ENCODE measurements around the gene IGSF21. TPM values are rescaled to one million over a fixed set of nuclear protein-coding genes. Genes with fewer than 3 reads are reported as not detected.
A peak's percentile ranks its signal among the peaks of the same experiment; 100 is the strongest.

Gene IGSF21
- total and polyA plus RNA-seq, 2 donors from 2014 or later = 1.4 to 6.6 TPM

- Histone ChIP-seq H3K27me3 (ENCODE audit: control insufficient read depth, insufficient read depth, low read length) (no peaks in the 10 kb centered on the region), H3K36me3 (ENCODE audit: control insufficient read depth in 2 of 3, insufficient read depth in 3 of 3, low read length in 3 of 3) (no peaks in the 10 kb centered on the region), H3K4me1 (ENCODE audit: control insufficient read depth in 2 of 3, insufficient read depth in 2 of 3, low read depth in 1 of 3, low read length in 3 of 3) (no peaks in the 10 kb centered on the region), H3K27ac (ENCODE audit: low read depth in 2 of 2, low read length in 2 of 2) (no peak overlapping the region), H3K9me3 (ENCODE audit: control insufficient read depth in 2 of 3, insufficient read depth in 1 of 3, low read length in 3 of 3) (no peaks in the 10 kb centered on the region), H3K9ac (ENCODE audit: low read length in 3 of 3) (no peak overlapping the region), H3K4me3 (ENCODE audit: low read length in 3 of 3) (no peak overlapping the region)
- FAIRE-seq (no peak), DNase-seq (no peak)
- TF ChIP-seq CTCF (IDR thresholded peaks at IDR 0.05; ENCODE audit: borderline replicate concordance, extremely low read depth, insufficient read depth) = no peak
- intact Hi-C loops (cut with DNase I) = no loop called here
Measured at GRCh38 chr1:18187054-18187453, 79.5 kb downstream of the IGSF21 start.

- no peaks in the 10 kb centered on the region for H3K9me3 ChIP-seq (ENCODE audit: control insufficient read depth in 2 of 3, insufficient read depth in 1 of 3, low read length in 3 of 3)
- no peak overlapping the region for H3K9ac ChIP-seq (ENCODE audit: low read length in 3 of 3)
- no peaks in the 10 kb centered on the region for H3K4me1 ChIP-seq (ENCODE audit: control insufficient read depth in 2 of 3, insufficient read depth in 2 of 3, low read depth in 1 of 3, low read length in 3 of 3)
- H3K27ac ChIP-seq (ENCODE audit: low read depth in 2 of 2, low read length in 2 of 2) = no peak overlapping the region
- no peak for TF ChIP-seq CTCF (IDR thresholded peaks at IDR 0.05; ENCODE audit: borderline replicate concordance, extremely low read depth, insufficient read depth)
- DNase-seq (no peak), FAIRE-seq (no peak)
- intact Hi-C loops (cut with DNase I) = no loop called here
- H3K36me3 ChIP-seq (ENCODE audit: control insufficient read depth in 2 of 3, insufficient read depth in 3 of 3, low read length in 3 of 3) = no peaks in the 10 kb centered on the region
- no peak overlapping the region for H3K4me3 ChIP-seq (ENCODE audit: low read length in 3 of 3)
- no peaks in the 10 kb centered on the region for H3K27me3 ChIP-seq (ENCODE audit: control insufficient read depth, insufficient read depth, low read length)
Measured at GRCh38 chr1:18188820-18189517, 81.4 kb downstream of the IGSF21 start.

GRCh38 chr1:18190598-18190997 lies 83.0 kb downstream of the IGSF21 start:
- DNase-seq (peak in 1 of 5 donors; percentile 10), FAIRE-seq (no peak)
- Histone ChIP-seq H3K9ac (ENCODE audit: low read length in 3 of 3) (no peak overlapping the region), H3K4me1 (ENCODE audit: control insufficient read depth in 2 of 3, insufficient read depth in 2 of 3, low read depth in 1 of 3, low read length in 3 of 3) (no peaks in the 10 kb centered on the region), H3K27me3 (ENCODE audit: control insufficient read depth, insufficient read depth, low read length) (no peaks in the 10 kb centered on the region), H3K9me3 (ENCODE audit: control insufficient read depth in 2 of 3, insufficient read depth in 1 of 3, low read length in 3 of 3) (no peaks in the 10 kb centered on the region), H3K4me3 (ENCODE audit: low read length in 3 of 3) (no peak overlapping the region), H3K36me3 (ENCODE audit: control insufficient read depth in 2 of 3, insufficient read depth in 3 of 3, low read length in 3 of 3) (no peaks in the 10 kb centered on the region), H3K27ac (ENCODE audit: low read depth in 2 of 2, low read length in 2 of 2) (no peak overlapping the region)
- no peak for TF ChIP-seq CTCF (IDR thresholded peaks at IDR 0.05; ENCODE audit: borderline replicate concordance, extremely low read depth, insufficient read depth)
- intact Hi-C loops (cut with DNase I) = no loop called here

- H3K27ac ChIP-seq (ENCODE audit: low read depth in 2 of 2, low read length in 2 of 2) = no peak overlapping the region
- intact Hi-C loops (cut with DNase I) = no loop called here
- no peaks in the 10 kb centered on the region for H3K36me3 ChIP-seq (ENCODE audit: control insufficient read depth in 2 of 3, insufficient read depth in 3 of 3, low read length in 3 of 3)
- no peak for TF ChIP-seq CTCF (IDR thresholded peaks at IDR 0.05; ENCODE audit: borderline replicate concordance, extremely low read depth, insufficient read depth)
- no peaks in the 10 kb centered on the region for H3K27me3 ChIP-seq (ENCODE audit: control insufficient read depth, insufficient read depth, low read length)
- H3K9me3 ChIP-seq (ENCODE audit: control insufficient read depth in 2 of 3, insufficient read depth in 1 of 3, low read length in 3 of 3) = no peaks in the 10 kb centered on the region
- H3K4me1 ChIP-seq (ENCODE audit: control insufficient read depth in 2 of 3, insufficient read depth in 2 of 3, low read depth in 1 of 3, low read length in 3 of 3) = no peaks in the 10 kb centered on the region
- FAIRE-seq = no peak
- no peak overlapping the region for H3K4me3 ChIP-seq (ENCODE audit: low read length in 3 of 3)
- no peak overlapping the region for H3K9ac ChIP-seq (ENCODE audit: low read length in 3 of 3)
- no peak for DNase-seq
Measured at GRCh38 chr1:18191037-18191436, 83.4 kb downstream of the IGSF21 start.
